Activated naive CD4-positive, alpha-beta T cell treated with anti-CD3 and anti-CD28 coated beads, Interleukin-2, amount 50 U/mL, for 16 hours (primary cell): ENCODE measurements around the gene ANKS1A.
"Not testable (repeated sequence)": the region's sequence is repeated elsewhere in the genome, so short reads cannot be mapped to it uniquely, and the experiment has no call there.

ENCODE experiments used
- DNase-seq: peaks from one replicate; pipeline ENCODE4 v3.0.0-alpha.2; 2020

Gene ANKS1A

DNA sequence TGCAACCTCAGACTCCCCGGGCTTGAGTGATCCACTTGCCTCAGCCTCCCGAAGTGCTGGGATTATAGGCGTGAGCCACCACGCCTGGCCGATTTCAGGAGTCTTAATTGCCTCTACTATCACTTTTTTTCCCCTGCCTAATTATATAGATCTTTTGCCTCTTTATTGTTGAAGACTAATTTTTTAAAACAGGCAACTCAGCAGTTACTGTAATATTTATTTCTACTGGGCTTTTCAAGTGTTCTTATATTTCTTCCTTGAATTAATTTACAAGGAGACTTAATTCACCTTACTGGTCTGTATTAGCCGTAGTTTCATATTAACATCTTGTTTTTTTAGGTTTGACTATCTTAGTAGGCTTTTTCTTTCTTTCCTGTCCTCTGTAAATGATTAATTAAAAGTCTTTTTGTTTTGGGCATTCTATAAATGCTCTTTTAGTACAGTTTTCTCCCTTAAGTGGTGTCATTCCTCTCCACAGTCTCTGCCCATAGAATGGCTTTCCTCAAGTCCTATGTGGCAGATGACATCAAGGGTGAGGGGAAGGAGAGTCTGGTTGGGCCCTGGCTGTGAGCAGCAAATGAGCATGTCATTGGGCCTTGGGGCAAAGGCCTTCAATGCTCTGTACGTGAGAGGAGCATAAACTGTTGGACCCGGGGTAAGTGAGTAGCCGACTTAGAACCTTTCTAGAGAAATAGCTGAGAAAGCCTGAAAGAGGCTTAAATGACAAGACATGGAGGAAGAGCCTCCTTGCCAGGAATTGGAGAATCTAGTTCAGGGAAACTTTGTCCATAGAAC, 36.0 kb downstream of the ANKS1A start:
- DNase-seq = no peak

DNA sequence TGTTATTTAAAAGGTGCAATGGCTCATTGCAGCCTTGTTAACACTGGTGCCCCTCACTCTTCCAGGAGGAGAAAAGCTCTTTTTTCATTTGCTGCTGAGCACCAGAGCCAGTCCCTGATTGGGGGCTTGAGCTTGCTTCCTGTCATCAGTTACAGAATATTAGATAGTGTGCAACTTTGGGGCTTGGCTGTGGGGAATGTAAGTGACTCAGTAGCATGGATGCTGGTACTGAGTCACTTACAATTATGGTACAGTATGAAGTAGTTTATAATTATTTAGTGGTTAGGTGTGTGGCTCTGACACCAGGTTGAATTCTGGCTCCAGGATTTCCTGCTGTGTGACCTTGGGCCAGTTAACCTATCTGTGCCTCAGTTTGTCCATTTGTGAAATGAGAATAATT, 37.6 kb downstream of the ANKS1A start:
- DNase-seq = no peak

DNA sequence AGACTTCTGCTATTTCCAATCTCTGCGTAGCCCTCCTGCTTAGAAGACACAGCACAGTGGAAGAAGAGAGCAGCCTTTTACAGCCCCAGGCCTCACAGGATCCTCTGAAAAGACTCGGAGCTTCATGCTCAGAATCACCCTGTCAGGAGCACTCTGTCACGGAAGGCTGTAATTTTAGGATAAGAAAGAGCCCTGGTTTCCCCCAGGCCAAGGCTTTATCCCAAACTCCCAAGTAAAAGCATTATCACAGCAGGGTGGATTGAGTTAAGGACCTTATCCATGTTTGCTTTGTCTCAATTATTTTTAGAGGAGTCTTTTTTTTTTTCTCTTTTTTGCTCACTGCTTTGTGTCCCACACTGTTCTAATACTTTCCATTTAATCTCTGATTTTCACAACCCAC, 39.2 kb downstream of the ANKS1A start:
- DNase-seq = no peak

DNA sequence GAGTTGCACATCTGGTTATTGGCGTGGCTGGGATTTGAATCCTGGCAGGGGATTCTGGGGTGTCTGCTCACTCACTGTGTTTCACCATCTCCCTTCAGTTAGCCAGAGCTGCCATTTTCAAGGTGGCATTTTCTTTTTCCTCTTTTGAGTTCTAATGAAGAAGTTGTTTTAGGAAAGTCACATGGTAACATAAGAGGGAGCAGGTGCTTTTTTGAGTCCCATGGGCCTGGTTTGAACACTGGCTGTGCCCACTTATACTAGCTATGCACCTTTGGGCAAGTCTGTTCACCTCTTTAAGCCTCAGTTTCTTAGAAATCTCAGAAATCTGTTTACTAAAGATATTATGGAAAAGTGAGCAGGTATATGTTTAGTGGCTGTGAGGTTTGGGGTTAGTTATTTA, 39.6 kb downstream of the ANKS1A start:
- no peak for DNase-seq

DNA sequence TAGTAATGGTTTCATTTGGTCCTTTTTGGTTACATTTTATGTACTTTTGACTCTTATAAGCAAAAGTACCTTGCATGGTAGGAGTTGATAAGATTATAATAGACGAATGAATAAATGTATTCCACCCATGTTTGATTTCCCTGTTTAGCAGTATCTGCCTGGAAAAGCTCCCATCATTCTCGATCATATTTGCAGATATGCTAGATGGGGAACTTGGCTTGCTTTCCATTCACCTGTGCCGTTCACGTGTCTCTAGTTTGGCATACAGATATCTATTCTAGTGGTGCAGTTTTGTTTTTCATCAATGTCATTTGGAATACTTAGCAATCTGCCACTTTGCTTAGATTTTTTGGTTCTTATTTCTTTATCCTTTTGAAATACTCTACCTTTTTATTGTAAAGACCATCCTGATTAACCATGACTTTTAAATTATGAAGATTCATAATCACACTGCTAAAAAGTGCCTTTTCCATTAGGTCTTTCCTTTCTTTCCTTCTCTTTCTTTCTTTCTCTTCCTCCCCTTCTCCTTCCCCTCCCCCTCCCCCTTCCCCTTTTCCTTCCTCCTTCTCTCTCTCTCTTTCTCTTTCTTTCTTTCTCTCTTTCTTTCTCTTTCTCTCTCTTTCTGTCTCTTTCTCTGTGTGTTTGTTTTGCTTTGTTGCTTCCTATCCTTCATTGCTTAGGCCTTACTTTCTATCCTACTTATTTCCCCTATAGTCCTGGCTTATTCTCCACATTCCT, 40.4 kb downstream of the ANKS1A start:
- DNase-seq = no peak

DNA sequence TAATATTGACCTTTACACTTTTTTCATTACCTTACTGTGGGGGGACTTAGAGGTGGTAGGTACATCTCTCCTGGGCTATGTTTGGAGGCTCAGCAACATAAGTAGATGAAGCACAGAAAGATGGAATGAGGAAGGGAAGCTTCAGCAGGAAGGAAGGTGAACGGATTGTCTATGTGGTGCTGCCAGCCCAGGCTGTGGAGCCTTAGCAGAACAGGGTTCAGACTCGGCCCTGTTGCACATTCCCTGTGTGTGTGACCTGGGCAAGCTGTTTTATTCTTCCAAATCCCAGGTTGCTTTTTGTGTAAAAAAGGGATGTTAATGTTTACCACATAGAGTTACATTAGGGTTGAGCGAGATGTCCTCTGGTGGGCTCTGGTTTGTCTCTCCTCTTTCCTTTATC, 41.2 kb downstream of the ANKS1A start:
- no peak for DNase-seq

DNA sequence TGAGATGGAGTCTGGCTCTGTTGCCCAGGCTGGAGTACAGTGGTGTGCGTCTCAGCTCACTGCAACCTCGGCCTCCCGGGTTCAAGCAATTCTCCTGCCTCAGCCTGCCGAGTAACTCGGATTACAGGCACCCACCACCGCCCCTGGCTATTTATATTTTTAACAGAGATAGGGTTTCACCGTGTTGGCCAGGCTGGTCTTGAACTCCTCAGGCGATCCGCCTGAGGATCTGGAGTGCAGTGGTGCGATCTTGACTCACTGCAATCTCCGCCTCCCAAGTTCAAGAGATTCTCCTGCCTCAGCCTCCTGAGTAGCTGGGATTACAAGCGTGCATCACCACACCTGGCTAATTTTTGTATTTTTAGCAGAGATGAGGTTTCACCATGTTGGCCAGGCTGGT, 43.1 kb downstream of the ANKS1A start:
- not testable (repeated sequence) for DNase-seq

DNA sequence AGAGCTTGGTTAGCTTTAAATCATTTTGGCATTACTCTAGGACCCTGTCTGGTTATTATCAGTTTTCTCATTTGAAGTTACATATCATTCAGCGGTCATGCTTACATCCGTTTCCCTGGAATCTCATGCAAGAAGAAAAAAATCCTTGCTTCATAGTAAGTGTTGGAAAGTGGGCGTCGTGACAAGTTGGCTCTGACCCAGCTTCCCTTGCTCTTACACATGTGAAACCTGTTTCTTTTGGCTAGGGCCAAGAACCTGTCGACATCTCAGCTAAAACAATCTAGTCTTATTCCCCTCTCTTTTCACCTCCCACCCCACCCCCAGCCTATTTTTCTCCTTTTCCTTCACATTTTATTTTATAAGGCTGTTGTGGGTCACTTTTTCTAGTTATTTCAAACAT, 45.5 kb downstream of the ANKS1A start:
- no peak for DNase-seq

DNA sequence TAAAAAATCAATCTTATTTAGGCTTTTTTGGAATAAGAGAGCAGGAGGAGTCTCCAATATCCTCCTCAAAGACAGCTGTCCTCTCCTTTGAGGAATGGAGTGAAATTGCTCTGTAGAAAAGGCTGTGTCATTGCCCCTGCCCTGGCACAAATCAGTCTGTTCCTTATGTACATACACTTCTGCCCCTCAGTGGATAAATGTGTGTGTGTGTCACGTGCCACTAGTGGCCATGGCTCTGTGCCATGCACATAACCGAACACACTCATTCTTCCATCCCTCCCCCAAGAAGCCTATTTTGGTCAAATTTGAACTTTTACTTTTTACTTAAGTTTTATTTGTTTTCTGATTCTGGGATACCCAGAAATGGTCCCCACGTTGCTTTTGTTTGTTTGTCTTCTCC, 49.2 kb downstream of the ANKS1A start:
- no peak for DNase-seq

DNA sequence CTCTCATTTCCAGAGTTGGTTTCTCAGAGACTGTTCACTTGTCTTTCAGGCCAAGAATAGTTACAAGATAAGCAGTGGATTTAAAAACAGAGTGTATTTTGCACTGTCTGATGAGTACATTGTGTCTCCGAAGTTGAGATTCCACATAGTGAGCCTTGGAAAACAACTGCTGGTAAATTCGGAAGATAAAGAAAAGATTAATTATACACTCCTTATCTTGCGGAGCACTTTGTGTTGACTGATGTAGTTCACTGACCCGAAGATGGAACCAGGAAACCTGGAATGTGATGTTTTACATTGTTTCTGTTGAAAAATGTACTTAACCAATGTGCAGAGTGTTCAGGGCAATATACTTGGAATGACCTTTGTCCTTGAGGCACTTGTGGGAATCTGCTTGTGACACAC, 51.0 kb downstream of the ANKS1A start:
- DNase-seq = no peak

DNA sequence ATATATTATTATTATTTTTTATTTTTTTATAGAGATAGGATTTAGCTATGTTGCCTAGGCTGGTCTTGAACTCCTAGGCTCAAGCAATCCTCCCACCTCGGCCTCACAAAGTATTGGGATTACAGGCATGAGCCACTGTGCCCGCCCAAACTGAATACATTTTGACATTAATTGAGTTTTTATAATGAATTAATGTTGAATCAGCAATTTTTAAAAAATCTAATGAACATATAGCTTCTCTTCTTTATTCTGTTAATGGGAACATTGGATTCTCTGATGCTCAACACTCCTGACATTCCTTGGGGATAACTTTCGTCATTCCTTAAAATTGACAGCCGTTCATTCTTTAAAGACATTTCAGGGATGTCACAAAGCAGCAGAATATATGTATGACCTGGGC, 52.4 kb downstream of the ANKS1A start:
- DNase-seq = no peak

DNA sequence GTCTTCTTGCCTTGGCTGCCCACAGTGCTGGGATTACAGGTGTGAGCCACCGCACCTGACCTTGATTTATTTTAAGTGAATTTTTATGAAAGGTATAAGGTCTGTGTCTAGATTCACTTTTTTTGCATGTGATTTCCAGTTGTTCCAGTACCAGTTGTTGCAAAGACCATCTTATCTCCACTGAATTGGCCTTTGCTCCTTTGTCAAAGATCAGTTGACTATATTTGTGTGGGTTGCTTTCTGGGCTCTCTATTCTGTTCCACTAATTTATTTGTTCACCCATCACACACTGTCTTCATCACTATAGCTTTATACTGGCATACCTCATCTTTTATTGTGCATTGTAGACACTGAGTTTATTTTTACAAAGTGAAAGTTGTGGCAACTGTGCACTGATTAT, 56.3 kb downstream of the ANKS1A start:
- DNase-seq = no peak

DNA sequence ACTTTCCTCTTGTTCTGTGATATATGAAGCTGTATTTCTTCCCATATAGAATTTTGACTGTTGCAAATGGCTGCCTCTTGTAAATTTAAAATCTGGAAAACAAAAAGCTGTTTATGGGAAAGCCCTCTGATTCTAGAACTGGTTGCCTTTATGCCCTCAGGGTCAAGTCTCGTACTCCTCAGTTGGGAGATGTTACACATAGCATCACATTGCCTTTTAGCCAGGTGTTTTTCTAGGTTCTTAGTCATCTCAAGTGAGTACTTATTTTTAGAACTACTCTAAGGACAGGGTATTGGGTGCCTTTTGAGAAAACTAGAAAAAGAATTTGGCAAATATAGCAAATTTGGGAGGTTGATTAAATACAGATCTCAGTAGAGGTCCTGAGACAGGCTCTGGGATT, 58.5 kb downstream of the ANKS1A start:
- no peak for DNase-seq

DNA sequence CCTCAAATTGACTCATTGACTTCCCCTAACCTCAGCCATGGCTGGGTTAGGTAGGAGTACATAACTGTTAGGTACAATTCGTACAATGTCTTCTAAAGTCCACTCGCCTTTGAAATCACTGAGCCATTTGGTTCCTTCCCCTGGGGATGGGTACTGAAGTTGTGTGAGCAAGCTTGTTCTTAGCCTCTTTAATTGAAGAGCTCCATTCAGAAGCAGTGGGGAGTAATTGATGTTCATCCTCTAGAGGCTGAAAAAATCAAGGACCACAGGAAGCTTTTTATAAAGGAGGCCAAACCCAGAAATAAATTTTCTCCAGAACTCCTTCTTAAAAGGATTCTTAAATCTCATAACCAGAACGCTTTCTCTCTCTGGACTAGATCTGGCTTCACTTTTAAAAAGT, 60.6 kb downstream of the ANKS1A start:
- DNase-seq = no peak

DNA sequence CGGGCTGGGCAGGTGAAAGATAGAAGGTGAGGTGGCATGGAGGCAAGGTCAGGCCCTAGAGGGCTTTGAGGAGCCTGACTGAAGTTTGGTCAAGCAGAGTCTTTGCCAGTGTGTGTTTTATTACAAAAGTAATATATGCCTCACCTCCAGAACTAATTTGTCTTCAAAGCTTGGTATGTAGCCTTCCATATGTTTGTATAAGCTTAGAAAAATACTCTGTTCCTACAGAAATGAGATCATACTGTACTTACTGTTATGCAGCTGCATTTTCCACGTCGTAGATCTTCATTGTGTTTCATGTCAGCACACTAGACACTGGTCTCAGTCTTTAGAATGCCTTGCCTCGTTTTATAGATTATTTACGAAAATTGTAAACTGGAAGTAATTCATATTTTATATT, 61.8 kb downstream of the ANKS1A start:
- no peak for DNase-seq

DNA sequence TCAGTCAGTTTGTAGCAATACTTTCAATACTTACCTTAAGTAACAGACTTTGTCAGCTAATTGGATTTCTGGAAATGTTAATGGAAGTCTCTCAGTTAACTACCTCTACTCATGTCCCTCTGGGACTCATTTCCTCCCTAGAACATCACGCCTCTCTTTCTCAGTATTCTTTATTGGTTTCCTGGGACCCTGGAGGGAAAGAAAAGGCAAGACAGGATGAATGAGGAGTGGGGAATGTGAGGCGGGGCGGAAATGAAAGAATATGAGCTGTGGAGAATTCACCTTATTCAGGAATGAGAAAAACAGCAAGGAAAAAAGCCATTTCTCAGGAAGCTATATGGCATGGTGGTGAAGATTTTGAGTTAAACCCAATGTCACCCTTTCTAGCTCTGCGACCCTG, 62.7 kb downstream of the ANKS1A start:
- DNase-seq = no peak

DNA sequence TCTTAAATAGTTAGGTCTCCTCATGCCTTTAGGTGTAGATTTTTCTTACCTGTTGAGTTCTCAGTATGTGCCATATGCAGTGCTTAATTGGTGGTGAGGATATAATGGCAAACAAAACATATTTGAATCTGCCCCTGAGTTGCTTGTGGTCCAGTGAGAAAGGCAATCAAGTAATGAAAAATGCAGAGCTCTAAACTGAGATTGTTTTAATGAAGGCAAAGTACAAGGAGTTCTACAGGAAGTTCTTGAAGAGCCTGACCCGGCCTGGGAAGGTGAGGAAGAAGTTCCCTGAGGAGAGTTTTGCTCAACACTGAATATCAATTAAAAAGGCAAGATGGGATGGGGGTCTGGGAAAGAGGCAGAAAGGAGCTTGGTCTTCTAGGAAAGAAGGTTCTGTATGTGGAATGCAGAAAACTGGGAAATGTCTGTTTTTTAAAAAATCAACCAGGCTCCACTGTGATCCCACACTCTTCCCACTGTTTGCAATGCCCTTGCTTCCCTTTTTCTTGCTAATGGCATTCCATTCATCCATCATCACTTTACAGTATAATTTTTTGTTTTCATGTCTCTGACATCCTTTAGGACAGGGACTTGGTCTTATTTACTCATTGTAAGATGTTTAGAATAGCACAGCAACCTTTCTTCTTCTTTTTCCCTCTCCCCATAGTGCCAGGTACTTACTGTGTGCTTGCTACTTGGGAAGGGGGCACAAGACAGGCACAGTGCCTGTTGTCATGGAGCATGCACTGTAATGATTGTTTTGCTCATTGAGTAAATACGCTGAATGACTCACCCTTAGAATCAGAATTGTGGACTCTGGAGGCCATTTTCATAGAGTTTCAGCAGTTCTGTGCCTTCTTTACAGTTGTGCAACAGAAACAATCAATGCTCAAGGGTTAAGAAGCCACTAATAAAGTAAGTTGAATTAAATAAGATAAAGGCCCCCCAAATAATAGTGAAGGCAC, 64.3 kb downstream of the ANKS1A start:
- DNase-seq = no peak

DNA sequence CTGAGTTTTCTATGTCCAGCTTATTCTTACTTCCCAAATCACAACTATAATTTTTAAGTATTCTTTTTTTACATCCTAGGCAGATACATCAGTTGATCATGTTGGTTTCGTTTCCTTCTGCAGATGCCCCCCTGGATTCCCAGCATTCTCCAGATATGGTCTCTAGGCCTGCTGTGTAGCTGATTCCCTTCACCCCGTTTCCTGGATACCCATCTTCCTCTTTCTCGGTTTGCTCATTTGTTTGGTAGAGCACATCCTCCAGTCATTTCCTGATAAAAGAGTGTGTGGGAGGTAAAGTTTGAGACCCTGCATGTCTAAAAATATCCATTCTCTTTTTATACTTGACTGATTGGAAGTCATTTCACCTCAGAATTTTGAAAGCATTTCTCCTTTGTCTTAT, 66.4 kb downstream of the ANKS1A start:
- DNase-seq = no peak

DNA sequence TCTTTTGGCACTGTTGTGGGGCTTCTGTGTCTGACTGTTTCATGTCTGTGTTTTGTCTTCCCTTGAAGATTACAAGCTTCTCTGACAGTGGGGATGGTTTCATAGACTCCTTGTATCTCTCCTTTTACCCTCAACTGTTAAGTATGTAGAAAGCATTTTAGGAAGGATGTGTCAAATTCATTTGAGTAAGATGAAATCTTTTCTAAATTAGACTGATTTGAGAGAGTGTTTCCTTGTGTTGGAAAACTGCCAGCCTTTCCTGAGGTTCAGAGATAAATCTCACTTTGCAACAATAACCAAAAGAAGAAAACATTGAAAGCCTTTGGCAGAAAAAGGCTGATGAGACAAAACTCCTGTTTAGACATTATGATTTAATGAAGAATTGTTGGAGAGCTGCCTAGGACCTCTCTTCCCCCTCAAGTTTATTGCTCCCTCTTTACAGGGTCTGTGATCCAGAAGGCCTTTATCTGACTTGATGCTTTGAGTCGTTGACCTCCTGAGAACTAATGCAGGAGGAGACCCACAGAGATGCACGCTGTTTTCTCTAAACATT, 68.3 kb downstream of the ANKS1A start:
- no peak for DNase-seq

DNA sequence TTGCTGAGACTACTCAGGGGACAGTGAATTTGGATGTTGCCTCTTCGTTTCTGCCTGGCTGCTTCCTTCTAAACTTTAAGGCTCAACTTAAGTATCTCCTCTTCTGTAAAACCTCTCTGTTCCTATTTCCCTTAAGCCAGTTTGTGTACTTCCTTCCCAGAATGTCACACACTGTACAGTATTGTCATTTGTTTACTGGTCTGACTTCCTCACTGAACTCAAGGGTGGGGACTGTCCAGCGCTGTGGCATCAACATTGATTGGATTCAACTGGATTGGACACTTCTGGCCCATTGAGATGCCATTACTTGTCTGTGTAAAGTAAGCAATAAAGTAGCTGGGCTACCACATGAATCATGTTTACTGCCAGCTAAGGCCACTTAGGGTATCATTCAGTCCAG, 69.7 kb downstream of the ANKS1A start:
- no peak for DNase-seq

DNA sequence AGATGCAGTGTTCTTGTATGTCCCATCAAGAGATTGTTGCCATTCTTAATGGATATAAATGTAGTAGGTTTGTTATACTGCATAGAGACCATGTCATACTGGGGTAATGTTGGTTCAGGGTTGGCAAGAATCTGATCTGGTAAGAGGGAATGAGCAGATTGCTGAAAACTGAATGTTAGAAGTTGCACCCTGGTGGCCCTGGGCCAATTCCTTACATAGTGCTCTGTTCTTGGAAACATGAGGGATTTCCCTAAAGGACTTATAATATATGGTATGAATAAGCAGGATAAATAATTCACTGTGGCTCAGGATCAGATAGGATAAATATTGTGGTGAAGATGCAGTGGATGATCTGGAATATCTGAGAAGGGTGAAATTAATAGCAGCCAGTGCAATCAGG, 70.2 kb downstream of the ANKS1A start:
- no peak for DNase-seq

DNA sequence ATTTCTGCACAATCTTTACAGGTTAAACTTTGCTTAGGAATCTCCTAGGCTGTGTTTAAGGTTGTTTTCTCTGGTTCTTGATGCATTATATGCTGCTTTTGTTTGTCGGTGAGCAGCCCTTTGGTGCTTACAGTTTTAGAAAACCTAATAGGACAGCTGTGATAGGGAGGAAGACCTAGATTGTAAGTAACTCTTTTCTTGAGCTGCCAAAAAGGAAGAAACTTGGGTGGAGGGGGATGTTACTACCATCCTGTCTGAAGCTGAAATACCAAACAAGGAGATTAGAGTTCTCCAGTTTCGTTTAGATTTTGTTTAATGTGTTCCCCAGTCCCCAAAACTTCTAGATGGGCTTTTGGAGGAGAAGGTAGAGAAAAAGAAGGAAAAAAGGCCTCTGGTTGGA, 72.0 kb downstream of the ANKS1A start:
- no peak for DNase-seq

DNA sequence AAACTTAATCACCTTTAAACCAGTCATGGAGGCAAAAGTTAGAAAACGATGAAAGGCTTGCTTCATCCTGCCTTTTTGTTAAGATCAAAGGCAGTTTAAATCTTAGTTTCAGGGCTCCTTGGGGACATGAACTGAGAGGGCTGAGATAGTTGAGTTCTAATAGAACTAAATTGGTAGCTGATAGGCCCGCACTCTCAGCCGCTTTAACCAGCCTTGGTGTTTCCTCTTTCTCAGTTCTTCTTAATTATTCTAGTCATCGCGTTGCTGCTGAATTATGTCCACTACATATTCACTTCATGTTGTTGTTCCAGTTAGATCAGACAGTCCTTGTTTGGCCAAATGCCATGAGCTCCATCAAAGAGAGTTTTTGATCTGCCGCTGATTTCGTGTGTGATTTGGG, 72.5 kb downstream of the ANKS1A start:
- no peak for DNase-seq
